Mesendoderm (in vitro differentiated cells): Measurements from ENCODE around the gene AVL9.
"Not testable (repeated sequence)": the region's sequence is repeated elsewhere in the genome, so short reads cannot be mapped to it uniquely, and the experiment has no call there.

ENCODE experiments used
- DNase-seq: peaks from one replicate; pipeline ENCODE4 v3.0.0; 2013
- H2AK5ac ChIP-seq: 2 replicates; pipeline ENCODE4 v1.6.1; 2013; ENCODE audit warnings: low read length, inconsistent platforms
- H2BK120ac ChIP-seq: 2 replicates; pipeline ENCODE4 v1.6.1; 2013; ENCODE audit warnings: low read depth, mild to moderate bottlenecking, low read length, moderate library complexity, mixed read lengths
- H2BK15ac ChIP-seq: replicated peaks from 2 replicates; pipeline ENCODE4 v1.6.1; 2013; ENCODE audit warnings: low read depth, mild to moderate bottlenecking, moderate library complexity
- H2BK5ac ChIP-seq: 2 replicates; pipeline ENCODE4 v1.6.1; 2013; ENCODE audit warnings: low read length, inconsistent platforms
- H3K18ac ChIP-seq: 2 replicates; pipeline ENCODE4 v1.6.1; 2013; ENCODE audit warnings: mild to moderate bottlenecking, low read length, mixed read lengths
- H3K23ac ChIP-seq: one replicate; pipeline ENCODE4 v1.6.1; 2013; ENCODE audit warnings: low read length
- H3K27ac ChIP-seq: 2 replicates; pipeline ENCODE4 v1.5.1; 2013; ENCODE audit warnings: low read depth, mild to moderate bottlenecking, inconsistent platforms, low read length, moderate library complexity
- H3K27me3 ChIP-seq: 2 replicates; pipeline ENCODE4 v1.6.1; 2013; ENCODE audit warnings: low read length, control low read depth, mild to moderate bottlenecking, inconsistent platforms; ENCODE audit not compliant: insufficient read depth, poor library complexity
- H3K36me3 ChIP-seq: 2 replicates; pipeline ENCODE4 v1.6.1; 2013; ENCODE audit warnings: low read length, inconsistent platforms; ENCODE audit not compliant: control insufficient read depth, insufficient read depth
- H3K4ac ChIP-seq: one replicate; pipeline ENCODE4 v1.6.1; 2013; ENCODE audit warnings: low read depth, mild to moderate bottlenecking, low read length, moderate library complexity
- H3K4me1 ChIP-seq: 2 replicates; pipeline ENCODE4 v1.6.1; 2013; ENCODE audit warnings: low read depth, low read length, inconsistent platforms; ENCODE audit not compliant: control insufficient read depth
- H3K4me2 ChIP-seq: 2 replicates; pipeline ENCODE4 v1.6.1; 2013; ENCODE audit warnings: low read length
- H3K4me3 ChIP-seq: 2 replicates; pipeline ENCODE4 v1.5.1; 2013; ENCODE audit warnings: mild to moderate bottlenecking, low read length
- H3K56ac ChIP-seq: one replicate; pipeline ENCODE4 v1.6.1; 2013; ENCODE audit warnings: low read length
- H3K79me1 ChIP-seq: 2 replicates; pipeline ENCODE4 v1.6.1; 2013; ENCODE audit warnings: low read length, inconsistent platforms
- H3K79me2 ChIP-seq: 2 replicates; pipeline ENCODE4 v1.6.1; 2013; ENCODE audit warnings: mild to moderate bottlenecking, low read length; ENCODE audit not compliant: control insufficient read depth, insufficient read depth
- H3K9ac ChIP-seq: 2 replicates; pipeline ENCODE4 v1.6.1; 2013; ENCODE audit warnings: low read length, inconsistent platforms
- H4K5ac ChIP-seq: one replicate; pipeline ENCODE4 v1.6.1; 2013; ENCODE audit warnings: low read length
- H4K8ac ChIP-seq: one replicate; pipeline ENCODE4 v1.6.1; 2013; ENCODE audit warnings: low read depth, mild to moderate bottlenecking, control low read depth, low read length, moderate library complexity
- WGBS: extraction: QIAGEN DNeasy Blood & Tissue Kit; methylation state at CpG from one replicate; pipeline ENCODE4 v1.1.7; 2013; ENCODE audit warnings: low lambda C conversion rate, missing lambda C conversion rate; ENCODE audit not compliant: insufficient coverage; ENCODE audit errors: extremely low coverage; 5-methylcytosine and 5-hydroxymethylcytosine counted together

AVL9 gene

GRCh38 chr7:32592701-32593100 is 97.4 kb downstream of the AVL9 start:
- no peak overlapping the region for H3K4me3 ChIP-seq
- no peak overlapping the region for H2BK15ac ChIP-seq
- H4K5ac ChIP-seq = no peak overlapping the region
- no peak overlapping the region for H3K9ac ChIP-seq
- no peak overlapping the region for H4K8ac ChIP-seq
- H3K23ac ChIP-seq = no peak overlapping the region
- H3K4ac ChIP-seq = no peak overlapping the region
- no peak overlapping the region for H2AK5ac ChIP-seq
- no CpG with 5 or more reads among the region's 4 CpGs for WGBS
- H3K27ac ChIP-seq = no peak overlapping the region
- no peak overlapping the region for H2BK120ac ChIP-seq
- DNase-seq = no peak
- H3K4me2 ChIP-seq = no peak overlapping the region
- no peaks in the 10 kb centered on the region for H3K27me3 ChIP-seq
- H3K18ac ChIP-seq = no peak overlapping the region
- H2BK5ac ChIP-seq = no peak overlapping the region
- no peaks in the 10 kb centered on the region for H3K79me2 ChIP-seq
- H3K79me1 ChIP-seq = no peaks in the 10 kb centered on the region
- no peak overlapping the region for H3K56ac ChIP-seq
- peaks cover 4% of the 10 kb centered on the region for H3K36me3 ChIP-seq
- H3K4me1 ChIP-seq = no peaks in the 10 kb centered on the region

GRCh38 chr7:32594965-32595490 is 99.7 kb downstream of the AVL9 start:
- no CpG with 5 or more reads among the region's 5 CpGs for WGBS
- Histone ChIP-seq H3K4ac (no peak overlapping the region), H3K56ac (no peak overlapping the region), H2BK120ac (no peak overlapping the region), H3K4me1 (no peaks in the 10 kb centered on the region), H2AK5ac (no peak overlapping the region), H3K27ac (no peak overlapping the region), H4K8ac (no peak overlapping the region), H4K5ac (no peak overlapping the region), H3K79me1 (no peaks in the 10 kb centered on the region), H3K4me3 (no peak overlapping the region), H3K4me2 (no peak overlapping the region), H3K23ac (no peak overlapping the region), H3K79me2 (no peaks in the 10 kb centered on the region), H3K36me3 (no peaks in the 10 kb centered on the region), H2BK5ac (no peak overlapping the region), H3K18ac (no peak overlapping the region), H2BK15ac (no peak overlapping the region), H3K9ac (no peak overlapping the region), H3K27me3 (no peaks in the 10 kb centered on the region)
- DNase-seq = no peak

- not testable (repeated sequence) for H3K27ac ChIP-seq, H3K36me3 ChIP-seq, H2BK120ac ChIP-seq, H3K56ac ChIP-seq, H2BK15ac ChIP-seq, H3K23ac ChIP-seq, H3K4me1 ChIP-seq, H3K4me2 ChIP-seq, H3K79me1 ChIP-seq, H3K9ac ChIP-seq, H4K5ac ChIP-seq, H4K8ac ChIP-seq, H2AK5ac ChIP-seq, DNase-seq, H3K4ac ChIP-seq, H3K18ac ChIP-seq, H3K27me3 ChIP-seq, H2BK5ac ChIP-seq, H3K79me2 ChIP-seq, H3K4me3 ChIP-seq
- no CpG with 5 or more reads among the region's 4 CpGs for WGBS
These were observed 105.9 kb downstream of the AVL9 start for GRCh38 chr7:32601196-32601595.

GRCh38 chr7:32602470-32602869 is 107.2 kb downstream of the AVL9 start:
- Histone ChIP-seq H3K27ac (no peak overlapping the region), H2AK5ac (no peak overlapping the region), H2BK120ac (no peak overlapping the region), H3K27me3 (no peaks in the 10 kb centered on the region), H3K4me2 (no peak overlapping the region), H3K4me1 (no peaks in the 10 kb centered on the region), H3K36me3 (no peaks in the 10 kb centered on the region), H3K9ac (no peak overlapping the region), H2BK5ac (no peak overlapping the region), H3K18ac (no peak overlapping the region), H3K56ac (no peak overlapping the region), H3K23ac (no peak overlapping the region), H4K5ac (no peak overlapping the region), H3K79me1 (no peaks in the 10 kb centered on the region), H3K79me2 (no peaks in the 10 kb centered on the region), H3K4ac (no peak overlapping the region), H2BK15ac (no peak overlapping the region), H3K4me3 (no peak overlapping the region), H4K8ac (no peak overlapping the region)
- no CpG with 5 or more reads among the region's 2 CpGs for WGBS
- DNase-seq = no peak

GRCh38 chr7:32603492-32603891 is 108.2 kb downstream of the AVL9 start:
- not testable (repeated sequence) for H4K8ac ChIP-seq, H3K18ac ChIP-seq, H4K5ac ChIP-seq, H2BK120ac ChIP-seq, H3K79me2 ChIP-seq, H3K27me3 ChIP-seq, H2BK5ac ChIP-seq, H3K23ac ChIP-seq, H3K79me1 ChIP-seq, H3K4me3 ChIP-seq, H3K36me3 ChIP-seq, DNase-seq, H2BK15ac ChIP-seq, H3K56ac ChIP-seq, H3K4ac ChIP-seq, H3K27ac ChIP-seq, H3K4me1 ChIP-seq, H3K9ac ChIP-seq, H2AK5ac ChIP-seq, H3K4me2 ChIP-seq
- WGBS = no CpG with 5 or more reads among the region's 3 CpGs

GRCh38 chr7:32604047-32604446 is 108.8 kb downstream of the AVL9 start:
- not testable (repeated sequence) for H2BK120ac ChIP-seq, H4K8ac ChIP-seq, H3K79me1 ChIP-seq, H3K4ac ChIP-seq, H3K4me1 ChIP-seq, H3K18ac ChIP-seq, H3K27ac ChIP-seq, H3K27me3 ChIP-seq, H3K56ac ChIP-seq, H3K36me3 ChIP-seq, H3K4me2 ChIP-seq, H2BK5ac ChIP-seq, H4K5ac ChIP-seq, H3K9ac ChIP-seq, H3K23ac ChIP-seq, H3K4me3 ChIP-seq, H2AK5ac ChIP-seq, H2BK15ac ChIP-seq, H3K79me2 ChIP-seq
- WGBS = no CpG with 5 or more reads among the region's 7 CpGs
- DNase-seq = peak; percentile 62
